Activated naive CD4-positive, alpha-beta T cell treated with anti-CD3 and anti-CD28 coated beads, Interleukin-2, amount 10 ng/mL, durations not matched to agents 7 days and 5 days (primary cell): ENCODE results near the gene ABLIM1.

Experiments
- CTCF ChIA-PET: fragments of 350-600 bp; sonication (Branson Sonifier 250); formaldehyde crosslinking; loops from one replicate; lab custom pipeline; 2021; ENCODE audit warnings: antibody characterized with exemption; lab: Charles Lee
- DNase-seq: peaks from one replicate; pipeline ENCODE4 v3.0.0-alpha.2; 2020
- H3K27ac Mint-ChIP-seq: one replicate; pipeline ENCODE4 v1.8.0; 2021; ENCODE audit warnings: mild to moderate bottlenecking, moderate library complexity, mixed read lengths
- H3K27me3 Mint-ChIP-seq: one replicate; pipeline ENCODE4 v1.8.0; 2021; ENCODE audit warnings: mild to moderate bottlenecking, mixed read lengths
- H3K36me3 Mint-ChIP-seq: one replicate; pipeline ENCODE4 v1.8.0; 2021; ENCODE audit warnings: mixed read lengths
- H3K4me1 Mint-ChIP-seq: one replicate; pipeline ENCODE4 v1.8.0; 2021; ENCODE audit warnings: mixed read lengths
- H3K4me3 Mint-ChIP-seq: one replicate; pipeline ENCODE4 v1.8.0; 2021; ENCODE audit warnings: mild to moderate bottlenecking, moderate library complexity, mixed read lengths
- H3K9me3 Mint-ChIP-seq: one replicate; pipeline ENCODE4 v1.8.0; 2021; ENCODE audit warnings: mixed read lengths

ABLIM1 gene

GRCh38 chr10:114408968-114409444 lies 249.1 kb downstream of the ABLIM1 start:
- CTCF ChIA-PET = interaction anchor here (1.4 kb wide), 1 partner anchor 105 kb away, joined by 4 read pairs; no protein-coding TSS in a partner anchor
- H3K27ac Mint-ChIP-seq = no peak overlapping the region
- H3K27me3 Mint-ChIP-seq = peaks cover 68% of the 10 kb centered on the region

GRCh38 chr10:114408112-114408967 lies 249.7 kb downstream of the ABLIM1 start:
- CTCF ChIA-PET = interaction anchor here (1.4 kb wide), 1 partner anchor 104 kb away, joined by 4 read pairs; no protein-coding TSS in a partner anchor
- peaks cover 8% of the 10 kb centered on the region for H3K4me1 Mint-ChIP-seq
- DNase-seq = no peak
- H3K9me3 Mint-ChIP-seq = no peaks in the 10 kb centered on the region
- no peaks in the 10 kb centered on the region for H3K36me3 Mint-ChIP-seq
- H3K27ac Mint-ChIP-seq = no peak overlapping the region
- no peak overlapping the region for H3K4me3 Mint-ChIP-seq
- peaks cover 70% of the 10 kb centered on the region for H3K27me3 Mint-ChIP-seq

More at GRCh38 chr10:114408968-114409444, 249.1 kb downstream of the ABLIM1 start:
- Mint-ChIP-seq H3K4me1 (peaks cover 7% of the 10 kb centered on the region), H3K4me3 (no peak overlapping the region), H3K9me3 (no peaks in the 10 kb centered on the region), H3K36me3 (no peaks in the 10 kb centered on the region)
- no peak for DNase-seq

GRCh38 chr10:114406455-114406854 lies 251.6 kb downstream of the ABLIM1 start:
- Mint-ChIP-seq H3K4me3 (no peak overlapping the region), H3K9me3 (no peaks in the 10 kb centered on the region), H3K4me1 (peaks cover 14% of the 10 kb centered on the region), H3K27me3 (peaks cover 75% of the 10 kb centered on the region), H3K36me3 (no peaks in the 10 kb centered on the region), H3K27ac (no peak overlapping the region)
- CTCF ChIA-PET = no interaction called here
- no peak for DNase-seq

GRCh38 chr10:114405011-114405350 lies 253.1 kb downstream of the ABLIM1 start:
- CTCF ChIA-PET = interaction anchor here (1.1 kb wide), 1 partner anchor 101 kb away, joined by 4 read pairs; no protein-coding TSS in a partner anchor
- Mint-ChIP-seq H3K4me1 (peaks cover 14% of the 10 kb centered on the region), H3K27ac (no peak overlapping the region)

GRCh38 chr10:114404171-114405010 lies 253.7 kb downstream of the ABLIM1 start, which contains the start of gene AFAP1L2:
Gene AFAP1L2 (minus strand): TSS chr10:114404502. CDS start chr10:114404455, 47 bp downstream.
- H3K4me3 Mint-ChIP-seq = no peak within 1 kb of the TSS
- CTCF ChIA-PET = interaction anchor here (1.1 to 1.9 kb wide), 3 partner anchors 100 to 290 kb away, joined by 4 to 7 read pairs (median 5); no protein-coding TSS in a partner anchor
- H3K9me3 Mint-ChIP-seq = no peaks in the 10 kb centered on the region
- no peak for DNase-seq
- H3K27me3 Mint-ChIP-seq = peaks cover 85% of the 10 kb centered on the region
- H3K4me1 Mint-ChIP-seq = peaks cover 14% of the 10 kb centered on the region
- H3K36me3 Mint-ChIP-seq = no peaks in the 10 kb centered on the region
- H3K27ac Mint-ChIP-seq = no peak within 1 kb of the TSS

More at GRCh38 chr10:114405011-114405350, 253.1 kb downstream of the ABLIM1 start:
- peaks cover 85% of the 10 kb centered on the region for H3K27me3 Mint-ChIP-seq
- no peak overlapping the region for H3K4me3 Mint-ChIP-seq
- no peaks in the 10 kb centered on the region for H3K9me3 Mint-ChIP-seq
- no peak for DNase-seq
- no peaks in the 10 kb centered on the region for H3K36me3 Mint-ChIP-seq

- Mint-ChIP-seq H3K27ac (no peak overlapping the region), H3K9me3 (no peaks in the 10 kb centered on the region), H3K4me1 (peaks cover 14% of the 10 kb centered on the region), H3K36me3 (no peaks in the 10 kb centered on the region), H3K27me3 (peaks cover 85% of the 10 kb centered on the region), H3K4me3 (no peak overlapping the region)
- DNase-seq = no peak
- CTCF ChIA-PET = interaction anchor here (0.7 to 1.9 kb wide), 4 partner anchors 34 to 291 kb away, joined by 4 to 7 read pairs (median 4); no protein-coding TSS in a partner anchor
Measured at GRCh38 chr10:114403541-114404161, 254.4 kb downstream of the ABLIM1 start.

- Mint-ChIP-seq H3K27me3 (peaks cover 82% of the 10 kb centered on the region), H3K4me3 (no peak overlapping the region)
Measured at GRCh38 chr10:114402871-114403540, 255.1 kb downstream of the ABLIM1 start.

GRCh38 chr10:114402233-114402632 lies 255.8 kb downstream of the ABLIM1 start:
- H3K9me3 Mint-ChIP-seq = no peaks in the 10 kb centered on the region
- H3K27me3 Mint-ChIP-seq = peaks cover 84% of the 10 kb centered on the region
- H3K4me3 Mint-ChIP-seq = no peak overlapping the region
- no peak overlapping the region for H3K27ac Mint-ChIP-seq
- H3K36me3 Mint-ChIP-seq = no peaks in the 10 kb centered on the region
- no peak for DNase-seq
- CTCF ChIA-PET = interaction anchor here (1.9 kb wide), 1 partner anchor 98 kb away, joined by 7 read pairs; no protein-coding TSS in a partner anchor
- H3K4me1 Mint-ChIP-seq = peaks cover 26% of the 10 kb centered on the region

More at GRCh38 chr10:114402871-114403540, 255.1 kb downstream of the ABLIM1 start:
- CTCF ChIA-PET = interaction anchor here (0.7 to 1.9 kb wide), 4 partner anchors 33 to 292 kb away, joined by 4 to 7 read pairs (median 4); no protein-coding TSS in a partner anchor
- peaks cover 18% of the 10 kb centered on the region for H3K4me1 Mint-ChIP-seq
- DNase-seq = no peak
- H3K9me3 Mint-ChIP-seq = no peaks in the 10 kb centered on the region
- no peaks in the 10 kb centered on the region for H3K36me3 Mint-ChIP-seq
- H3K27ac Mint-ChIP-seq = no peak overlapping the region

GRCh38 chr10:114401195-114401791 lies 256.8 kb downstream of the ABLIM1 start:
- H3K9me3 Mint-ChIP-seq = no peaks in the 10 kb centered on the region
- H3K27me3 Mint-ChIP-seq = peaks cover 93% of the 10 kb centered on the region
- CTCF ChIA-PET = no interaction called here
- H3K4me1 Mint-ChIP-seq = peaks cover 31% of the 10 kb centered on the region
- no peaks in the 10 kb centered on the region for H3K36me3 Mint-ChIP-seq
- no peak overlapping the region for H3K27ac Mint-ChIP-seq
- no peak overlapping the region for H3K4me3 Mint-ChIP-seq
- no peak for DNase-seq

- Mint-ChIP-seq H3K4me3 (no peak overlapping the region), H3K36me3 (no peaks in the 10 kb centered on the region), H3K9me3 (no peaks in the 10 kb centered on the region), H3K4me1 (peaks cover 30% of the 10 kb centered on the region), H3K27me3 (peaks cover 95% of the 10 kb centered on the region), H3K27ac (no peak overlapping the region)
- CTCF ChIA-PET = interaction anchor here (0.6 kb wide), 1 partner anchor 30 kb away, joined by 3 read pairs; no protein-coding TSS in a partner anchor
- no peak for DNase-seq
Measured at GRCh38 chr10:114400091-114400490, 258.0 kb downstream of the ABLIM1 start.

GRCh38 chr10:114399576-114399975 lies 258.5 kb downstream of the ABLIM1 start:
- H3K4me3 Mint-ChIP-seq = no peak overlapping the region
- H3K4me1 Mint-ChIP-seq = peaks cover 32% of the 10 kb centered on the region
- no peaks in the 10 kb centered on the region for H3K9me3 Mint-ChIP-seq
- no peak overlapping the region for H3K27ac Mint-ChIP-seq
- peaks cover 95% of the 10 kb centered on the region for H3K27me3 Mint-ChIP-seq
- H3K36me3 Mint-ChIP-seq = no peaks in the 10 kb centered on the region
- CTCF ChIA-PET = interaction anchor here (0.6 kb wide), 1 partner anchor 29 kb away, joined by 3 read pairs; no protein-coding TSS in a partner anchor
- DNase-seq = no peak

- CTCF ChIA-PET = interaction anchor here (1.2 to 2.8 kb wide), 3 partner anchors 35 to 95 kb away, joined by 3 to 11 read pairs (median 4); no protein-coding TSS in a partner anchor
- no peak for DNase-seq
- Mint-ChIP-seq H3K27me3 (peaks cover 95% of the 10 kb centered on the region), H3K4me3 (no peak overlapping the region), H3K4me1 (peaks cover 36% of the 10 kb centered on the region), H3K27ac (no peak overlapping the region), H3K36me3 (no peaks in the 10 kb centered on the region), H3K9me3 (no peaks in the 10 kb centered on the region)
Measured at GRCh38 chr10:114398587-114399331, 259.3 kb downstream of the ABLIM1 start.
